PC-3 (cell line): ENCODE measurements around the gene SMYD3. TPM values are rescaled to one million over a fixed set of nuclear protein-coding genes. Genes with fewer than 3 reads are reported as not detected.
"Not testable (repeated sequence)": the region's sequence is repeated elsewhere in the genome, so short reads cannot be mapped to it uniquely, and the experiment has no call there.

Source experiments
- ATAC-seq: fragments of 200-7000 bp; cut with Tn5 transposase; 2 replicates; pipeline ENCODE4 v1.9.1; 2020; ENCODE audit warnings: mild to moderate bottlenecking, moderate library complexity
- BruUV-seq: library from RNA; stranded (reverse); fragments of 400-500 nt; replicated peaks from 2 replicates; lab custom pipeline; 2021; lab: Mats Ljungman, UMichigan
- CTCF ChIA-PET: fragments of 300-600 bp; sonication (Branson Sonifier 250); formaldehyde crosslinking; loops from one replicate; lab custom pipeline; 2022; ENCODE audit warnings: antibody characterized with exemption; lab: Charles Lee
- POLR2A ChIA-PET: fragments of 300-600 bp; sonication (Branson Sonifier 250); formaldehyde crosslinking; loops from one replicate; lab custom pipeline; 2022; ENCODE audit warnings: antibody characterized with exemption; ENCODE audit not compliant: unreplicated experiment; lab: Charles Lee
- DNase-seq: peaks from one replicate; pipeline ENCODE4 v3.0.0-alpha.2; 2015
- H2AFZ ChIP-seq: fragments of 300-600 bp; sonication (generic); 2 replicates; pipeline ENCODE4 v1.6.0; 2016; ENCODE audit warnings: antibody characterized with exemption, low read length
- H3F3A ChIP-seq: fragments of 300-600 bp; sonication (generic); one replicate; pipeline ENCODE4 v1.6.0; 2017; ENCODE audit warnings: antibody characterized with exemption, low read length, control low read depth, mild to moderate bottlenecking; ENCODE audit not compliant: unreplicated experiment
- H3K27ac ChIP-seq: fragments of 300-600 bp; sonication (generic); 2 replicates; pipeline ENCODE4 v1.5.1; 2016; ENCODE audit warnings: mild to moderate bottlenecking, low read length
- H3K27me3 ChIP-seq: fragments of 300-600 bp; sonication (generic); 2 replicates; pipeline ENCODE4 v1.6.1; 2016; ENCODE audit warnings: low read length, mixed read lengths
- H3K36me3 ChIP-seq: fragments of 300-600 bp; sonication (generic); 2 replicates; pipeline ENCODE4 v1.6.1; 2016; ENCODE audit warnings: low read depth, mixed run types, low read length, mixed read lengths
- H3K4me1 ChIP-seq: fragments of 300-600 bp; sonication (generic); 2 replicates; pipeline ENCODE4 v1.5.1; 2016; ENCODE audit warnings: low read length; ENCODE audit not compliant: insufficient read depth
- H3K4me2 ChIP-seq: fragments of 300-600 bp; sonication (generic); 2 replicates; pipeline ENCODE4 v1.6.0; 2016; ENCODE audit warnings: low read length
- H3K4me3 ChIP-seq: fragments of 300-600 bp; sonication (generic); 2 replicates; pipeline ENCODE4 v1.5.1; 2016; ENCODE audit warnings: mild to moderate bottlenecking, low read length, mixed read lengths
- H3K79me2 ChIP-seq: fragments of 300-600 bp; sonication (generic); 2 replicates; pipeline ENCODE4 v1.6.1; 2017; ENCODE audit warnings: low read length, mixed read lengths
- H3K9ac ChIP-seq: fragments of 300-600 bp; sonication (generic); 2 replicates; pipeline ENCODE4 v1.6.0; 2016; ENCODE audit warnings: mild to moderate bottlenecking, low read length
- H3K9me2 ChIP-seq: fragments of 300-600 bp; sonication (generic); replicated peaks from 2 replicates; pipeline ENCODE4 v1.6.1; 2016; ENCODE audit warnings: mixed run types, low read length, mixed read lengths
- H3K9me3 ChIP-seq: fragments of 300-600 bp; sonication (generic); 2 replicates; pipeline ENCODE4 v1.6.1; 2016; ENCODE audit warnings: low read length, mixed read lengths
- H4K20me1 ChIP-seq: fragments of 300-600 bp; sonication (generic); 2 replicates; pipeline ENCODE4 v1.6.1; 2016; ENCODE audit warnings: low read length, mixed read lengths
- EZH2 ChIP-seq: fragments of 300-600 bp; sonication (generic); IDR thresholded peaks from one replicate; pipeline ENCODE4 v1.6.1; 2017; ENCODE audit warnings: antibody characterized with exemption, mild to moderate bottlenecking, low read length; ENCODE audit not compliant: unreplicated experiment
- EZH2phosphoT487 ChIP-seq: fragments of 300-600 bp; sonication (generic); IDR thresholded peaks from 2 replicates; pipeline ENCODE4 v1.6.1; 2018; ENCODE audit warnings: mild to moderate bottlenecking, antibody characterized with exemption, low read length, borderline replicate concordance
- intact Hi-C: fragments of 100-400 bp; cut with micrococcal nuclease; formaldehyde crosslinking; loops from 2 replicates; pipeline ENCODE4 v1.9.0; 2023
- total RNA-seq: library from RNA; depleted of rRNA; stranded (reverse); fragments of >200 nt; gene quantifications from 2 replicates; pipeline ENCODE4 v1.2.3, GENCODE V29; 2014
- TF ChIP-seq, protein P1 (sequence below): fragments of 300-600 bp; sonication (generic); conservative IDR thresholded peaks from 2 replicates; pipeline ENCODE4 v1.5.1; 2017; ENCODE audit warnings: antibody characterized with exemption, low read depth, mild to moderate bottlenecking, low read length

Gene SMYD3
- total RNA-seq, 1 experiment from 2014 or later = 33.0 TPM

DNA sequence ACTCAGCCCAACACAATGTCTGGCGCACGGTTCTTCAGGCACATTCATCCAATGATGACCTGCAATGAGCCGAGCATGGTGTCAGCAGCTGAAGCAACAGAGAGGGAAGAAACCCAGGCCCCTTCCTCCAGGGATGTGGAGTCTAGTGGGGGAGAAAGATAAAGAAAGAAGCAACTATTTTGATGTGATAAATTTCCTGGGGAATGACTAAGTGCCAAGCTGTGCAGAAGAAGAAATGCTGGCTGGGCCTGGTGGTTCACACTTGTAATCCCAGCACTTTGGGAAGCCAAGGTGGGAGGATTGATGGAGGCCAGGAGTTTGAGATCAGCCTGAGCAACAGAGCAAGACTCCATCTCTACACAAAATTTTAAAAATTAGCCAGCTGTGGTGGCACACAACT, 790.5 kb downstream of the SMYD3 start:
- Histone ChIP-seq H3K9me2 (no peaks in the 10 kb centered on the region), H4K20me1 (no peaks in the 10 kb centered on the region), H3K79me2 (no peaks in the 10 kb centered on the region), H2AFZ (no peak overlapping the region), H3K4me1 (peaks cover 24% of the 10 kb centered on the region), H3K4me3 (no peak overlapping the region), H3K27ac (peak overlapping the region; percentile 72), H3K9ac (no peak overlapping the region), H3K36me3 (no peaks in the 10 kb centered on the region), H3K9me3 (no peaks in the 10 kb centered on the region), H3K4me2 (peak overlapping the region; percentile 33), H3K27me3 (no peaks in the 10 kb centered on the region), H3F3A (peaks cover 4% of the 10 kb centered on the region)
- ChIA-PET POLR2A (no interaction called here), CTCF (no interaction called here)
- ATAC-seq (no peak), DNase-seq (no peak)
- BruUV-seq = no TSS peak
- TF ChIP-seq EZH2 = no peak
- TF ChIP-seq, protein P1, sequence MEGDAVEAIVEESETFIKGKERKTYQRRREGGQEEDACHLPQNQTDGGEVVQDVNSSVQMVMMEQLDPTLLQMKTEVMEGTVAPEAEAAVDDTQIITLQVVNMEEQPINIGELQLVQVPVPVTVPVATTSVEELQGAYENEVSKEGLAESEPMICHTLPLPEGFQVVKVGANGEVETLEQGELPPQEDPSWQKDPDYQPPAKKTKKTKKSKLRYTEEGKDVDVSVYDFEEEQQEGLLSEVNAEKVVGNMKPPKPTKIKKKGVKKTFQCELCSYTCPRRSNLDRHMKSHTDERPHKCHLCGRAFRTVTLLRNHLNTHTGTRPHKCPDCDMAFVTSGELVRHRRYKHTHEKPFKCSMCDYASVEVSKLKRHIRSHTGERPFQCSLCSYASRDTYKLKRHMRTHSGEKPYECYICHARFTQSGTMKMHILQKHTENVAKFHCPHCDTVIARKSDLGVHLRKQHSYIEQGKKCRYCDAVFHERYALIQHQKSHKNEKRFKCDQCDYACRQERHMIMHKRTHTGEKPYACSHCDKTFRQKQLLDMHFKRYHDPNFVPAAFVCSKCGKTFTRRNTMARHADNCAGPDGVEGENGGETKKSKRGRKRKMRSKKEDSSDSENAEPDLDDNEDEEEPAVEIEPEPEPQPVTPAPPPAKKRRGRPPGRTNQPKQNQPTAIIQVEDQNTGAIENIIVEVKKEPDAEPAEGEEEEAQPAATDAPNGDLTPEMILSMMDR = no peak
- TF ChIP-seq EZH2phosphoT487 = no peak
- intact Hi-C loops = no loop called here

DNA sequence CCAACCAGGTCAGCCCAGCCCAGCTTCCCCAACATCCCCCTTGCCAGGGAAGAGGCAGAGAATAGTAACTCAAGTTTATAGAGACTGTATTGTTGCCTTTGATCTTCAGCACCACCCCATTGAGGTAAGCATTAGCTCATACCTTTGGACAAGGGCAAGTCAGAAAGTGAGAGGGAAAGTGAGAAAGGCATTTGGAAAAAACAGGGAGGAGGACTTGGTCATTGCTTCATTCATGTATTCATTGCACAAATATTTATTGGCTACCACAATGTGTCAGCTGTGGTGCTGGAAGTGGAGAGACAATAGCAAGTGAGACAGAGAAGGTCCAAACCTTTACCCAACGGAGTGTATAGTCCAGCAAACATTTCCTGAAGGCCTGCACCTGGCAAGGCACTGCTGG, 791.1 kb downstream of the SMYD3 start:
- DNase-seq = peak; percentile 97
- no peaks in the 10 kb centered on the region for H3K9me2 ChIP-seq
- peak overlapping the region; percentile 94 for H3K27ac ChIP-seq
- H3K36me3 ChIP-seq = no peaks in the 10 kb centered on the region
- no peak overlapping the region for H2AFZ ChIP-seq
- H4K20me1 ChIP-seq = no peaks in the 10 kb centered on the region
- H3K79me2 ChIP-seq = no peaks in the 10 kb centered on the region
- peak; percentile 88 for ATAC-seq
- no peaks in the 10 kb centered on the region for H3K27me3 ChIP-seq
- peaks cover 4% of the 10 kb centered on the region for H3F3A ChIP-seq
- H3K9ac ChIP-seq = peak overlapping the region; percentile 67
- no peak overlapping the region for H3K4me3 ChIP-seq
- no peaks in the 10 kb centered on the region for H3K9me3 ChIP-seq
- H3K4me2 ChIP-seq = peak overlapping the region; percentile 73
- H3K4me1 ChIP-seq = peaks cover 24% of the 10 kb centered on the region
- intact Hi-C loops = no loop called here
- no peak for TF ChIP-seq EZH2
- TF ChIP-seq, protein P1 = no peak
- no peak for TF ChIP-seq EZH2phosphoT487
- CTCF ChIA-PET = no interaction called here
- POLR2A ChIA-PET = interaction anchor here (0.6 kb wide), 2 partner anchors 559 to 1617 kb away, joined by 3 to 4 read pairs; no protein-coding TSS in a partner anchor
- BruUV-seq = no TSS peak

DNA sequence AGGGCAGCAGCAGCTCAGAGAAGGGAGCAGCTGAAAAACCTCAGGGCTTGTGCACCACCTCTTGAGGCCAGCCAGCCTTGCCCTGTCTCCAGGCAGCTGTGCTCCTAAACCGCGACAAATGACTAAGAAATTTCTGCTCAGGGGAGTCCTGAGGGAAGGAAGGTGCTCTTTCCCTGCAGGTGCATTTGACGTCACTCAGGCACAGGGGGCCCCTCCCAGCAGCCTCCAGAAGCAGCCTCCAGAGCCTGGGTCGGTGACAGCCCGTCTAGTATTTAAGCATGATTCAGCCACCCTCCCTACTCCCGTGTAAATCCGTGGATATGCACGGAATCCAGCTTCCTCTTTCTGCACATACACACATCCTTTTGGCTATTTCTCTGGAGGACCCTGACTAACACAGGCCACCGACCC, 791.8 kb downstream of the SMYD3 start:
- ChIA-PET POLR2A (interaction anchor here (0.6 kb wide), 2 partner anchors 559 to 1617 kb away, joined by 3 to 4 read pairs; no protein-coding TSS in a partner anchor), CTCF (no interaction called here)
- Histone ChIP-seq H3F3A (peaks cover 4% of the 10 kb centered on the region), H3K27ac (peak overlapping the region; percentile 94), H4K20me1 (no peaks in the 10 kb centered on the region), H3K9me3 (no peaks in the 10 kb centered on the region), H3K4me2 (peak overlapping the region; percentile 73), H3K9me2 (no peaks in the 10 kb centered on the region), H3K79me2 (no peaks in the 10 kb centered on the region), H2AFZ (no peak overlapping the region), H3K4me3 (peak overlapping the region; percentile 24; the same call in 1 of the 2 replicates), H3K36me3 (no peaks in the 10 kb centered on the region), H3K9ac (peak overlapping the region; percentile 67), H3K4me1 (peaks cover 24% of the 10 kb centered on the region), H3K27me3 (no peaks in the 10 kb centered on the region)
- DNase-seq = peak; percentile 86
- intact Hi-C loops = no loop called here
- BruUV-seq = no TSS peak
- TF ChIP-seq EZH2 (no peak), EZH2phosphoT487 (no peak)
- TF ChIP-seq, protein P1 = no peak
- peak; percentile 67 for ATAC-seq

DNA sequence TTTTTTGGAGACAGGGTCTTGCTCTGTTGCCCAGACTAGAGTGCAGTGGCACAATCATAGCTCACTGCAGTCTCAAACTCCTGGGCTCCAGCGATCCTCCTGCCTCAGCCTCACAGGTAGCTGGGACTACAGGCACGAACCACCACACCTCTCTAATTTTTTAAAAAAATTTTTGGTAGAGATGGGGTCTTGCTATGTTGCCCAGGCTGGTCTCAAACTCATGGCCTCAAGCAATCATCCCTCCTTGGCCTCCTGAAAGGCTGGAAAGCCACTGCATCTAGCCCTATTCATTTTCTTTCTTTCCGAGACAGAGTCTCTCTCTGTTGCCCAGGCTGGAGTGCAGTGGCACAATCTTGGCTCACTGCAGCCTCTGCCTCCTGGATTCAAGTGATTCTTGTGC, 793.1 kb downstream of the SMYD3 start:
- peaks cover 24% of the 10 kb centered on the region for H3K4me1 ChIP-seq
- H4K20me1 ChIP-seq, H3F3A ChIP-seq, H3K27me3 ChIP-seq, POLR2A ChIA-PET, ATAC-seq, H3K9me2 ChIP-seq, intact Hi-C loops, H3K4me2 ChIP-seq, DNase-seq, H3K27ac ChIP-seq, CTCF ChIA-PET, H2AFZ ChIP-seq, H3K79me2 ChIP-seq, H3K4me3 ChIP-seq, H3K36me3 ChIP-seq, BruUV-seq, H3K9me3 ChIP-seq, H3K9ac ChIP-seq: not testable (repeated sequence)
